COR-L47 (cell line): ENCODE results near the gene KCTD5.

Experiments used
- DNase-seq: peaks from one replicate; lab custom pipeline; 2025; lab: John Stamatoyannopoulos, UW

KCTD5 gene

GRCh38 chr16:2752035-2752849 is 69.9 kb downstream of the KCTD5 start, which contains the start of gene SRRM2:
SRRM2 (plus strand) TSS chr16:2752638; CDS start chr16:2756365, 3,727 bp downstream.
- DNase-seq = peak; percentile 97

GRCh38 chr16:2752850-2753732 is 70.8 kb downstream of the KCTD5 start:
- DNase-seq = peak; percentile 83

- DNase-seq = no peak
Observed at GRCh38 chr16:2753733-2754020, 71.4 kb downstream of the KCTD5 start.

GRCh38 chr16:2755158-2755557 is 72.8 kb downstream of the KCTD5 start:
- no peak for DNase-seq

- no peak for DNase-seq
Observed at GRCh38 chr16:2756288-2757015, 74.1 kb downstream of the KCTD5 start.

- no peak for DNase-seq
Observed at GRCh38 chr16:2757344-2757743, 75.0 kb downstream of the KCTD5 start.
